Measurements from ENCODE around the gene USP54.

USP54 gene

GRCh38 chr10:73522263-73522662 lies 68.9 kb downstream of the USP54 start:
- no peak for DNase-seq

GRCh38 chr10:73519336-73519735 lies 71.8 kb downstream of the USP54 start:
- DNase-seq: no peak

- DNase-seq: no peak
Measured at GRCh38 chr10:73517166-73517888, 73.8 kb downstream of the USP54 start.

- no peak for DNase-seq
Measured at GRCh38 chr10:73512207-73512743, 78.9 kb downstream of the USP54 start.

- DNase-seq: no peak
Measured at GRCh38 chr10:73509695-73510094, 81.4 kb downstream of the USP54 start.

- DNase-seq: no peak
Measured at GRCh38 chr10:73506491-73506890, 84.7 kb downstream of the USP54 start.

GRCh38 chr10:73506074-73506473 lies 85.1 kb downstream of the USP54 start:
- no peak for DNase-seq

GRCh38 chr10:73503037-73503436 lies 88.1 kb downstream of the USP54 start:
- DNase-seq: no peak

GRCh38 chr10:73501651-73502050 lies 89.5 kb downstream of the USP54 start:
- DNase-seq: no peak

GRCh38 chr10:73497623-73498022 lies 93.5 kb downstream of the USP54 start:
- no peak for DNase-seq

- DNase-seq: peak; percentile 81
Measured at GRCh38 chr10:73495884-73496674, 95.1 kb downstream of the USP54 start, which contains the start of gene PPP3CB. TSS of gene PPP3CB (minus strand) at chr10:73496024. CDS start at chr10:73495889, 135 bp downstream.

- peak in 1 of 2 experiments; percentile 33 for DNase-seq
Measured at GRCh38 chr10:73495226-73495883, 95.8 kb downstream of the USP54 start.

- no peak for DNase-seq
Measured at GRCh38 chr10:73494877-73495225, 96.3 kb downstream of the USP54 start.

- DNase-seq: no peak
Measured at GRCh38 chr10:73494213-73494612, 96.9 kb downstream of the USP54 start.

- no peak for DNase-seq
Measured at GRCh38 chr10:73493781-73494180, 97.4 kb downstream of the USP54 start.

- no peak for DNase-seq
Measured at GRCh38 chr10:73486601-73487000, 104.5 kb downstream of the USP54 start.

- DNase-seq: no peak
Measured at GRCh38 chr10:73485320-73485719, 105.8 kb downstream of the USP54 start.

- no peak for DNase-seq
Measured at GRCh38 chr10:73480158-73480557, 111.0 kb downstream of the USP54 start.

GRCh38 chr10:73478636-73479035 lies 112.5 kb downstream of the USP54 start:
- no peak for DNase-seq

GRCh38 chr10:73471226-73471625 lies 119.9 kb downstream of the USP54 start:
- no peak for DNase-seq

- DNase-seq: no peak
Measured at GRCh38 chr10:73469579-73469978, 121.6 kb downstream of the USP54 start.

- no peak for DNase-seq
Measured at GRCh38 chr10:73467206-73467605, 123.9 kb downstream of the USP54 start.

GRCh38 chr10:73465978-73466726 lies 125.0 kb downstream of the USP54 start:
- DNase-seq: no peak
